NB4 (cell line): Measurements from ENCODE around the gene RGS9.

Experiments used
- MAX ChIP-seq: IDR thresholded peaks from 2 replicates; pipeline ENCODE4 v1.6.1; 2011; ENCODE audit warnings: low read depth, low read length
- MYC ChIP-seq: IDR thresholded peaks from 2 replicates; pipeline ENCODE4 v1.6.1; 2011; ENCODE audit warnings: low read depth, low read length
- POLR2A ChIP-seq: IDR thresholded peaks from 2 replicates; pipeline ENCODE4 v1.6.1; 2011; ENCODE audit warnings: mild to moderate bottlenecking; ENCODE audit not compliant: insufficient read length; ENCODE audit errors: extremely low read depth
- TF ChIP-seq, protein P1 (sequence below): IDR thresholded peaks from one replicate; pipeline ENCODE4 v1.5.1; 2012; ENCODE audit warnings: low read depth, low read length

- TF ChIP-seq, protein P1, sequence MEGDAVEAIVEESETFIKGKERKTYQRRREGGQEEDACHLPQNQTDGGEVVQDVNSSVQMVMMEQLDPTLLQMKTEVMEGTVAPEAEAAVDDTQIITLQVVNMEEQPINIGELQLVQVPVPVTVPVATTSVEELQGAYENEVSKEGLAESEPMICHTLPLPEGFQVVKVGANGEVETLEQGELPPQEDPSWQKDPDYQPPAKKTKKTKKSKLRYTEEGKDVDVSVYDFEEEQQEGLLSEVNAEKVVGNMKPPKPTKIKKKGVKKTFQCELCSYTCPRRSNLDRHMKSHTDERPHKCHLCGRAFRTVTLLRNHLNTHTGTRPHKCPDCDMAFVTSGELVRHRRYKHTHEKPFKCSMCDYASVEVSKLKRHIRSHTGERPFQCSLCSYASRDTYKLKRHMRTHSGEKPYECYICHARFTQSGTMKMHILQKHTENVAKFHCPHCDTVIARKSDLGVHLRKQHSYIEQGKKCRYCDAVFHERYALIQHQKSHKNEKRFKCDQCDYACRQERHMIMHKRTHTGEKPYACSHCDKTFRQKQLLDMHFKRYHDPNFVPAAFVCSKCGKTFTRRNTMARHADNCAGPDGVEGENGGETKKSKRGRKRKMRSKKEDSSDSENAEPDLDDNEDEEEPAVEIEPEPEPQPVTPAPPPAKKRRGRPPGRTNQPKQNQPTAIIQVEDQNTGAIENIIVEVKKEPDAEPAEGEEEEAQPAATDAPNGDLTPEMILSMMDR: no peak
- TF ChIP-seq MYC: no peak
- TF ChIP-seq POLR2A: no peak
- TF ChIP-seq MAX: no peak
Measured at GRCh38 chr17:65220732-65221131, 83.6 kb downstream of the RGS9 start.
